ENCODE results near the gene FOSL2.

FOSL2 gene

DNA sequence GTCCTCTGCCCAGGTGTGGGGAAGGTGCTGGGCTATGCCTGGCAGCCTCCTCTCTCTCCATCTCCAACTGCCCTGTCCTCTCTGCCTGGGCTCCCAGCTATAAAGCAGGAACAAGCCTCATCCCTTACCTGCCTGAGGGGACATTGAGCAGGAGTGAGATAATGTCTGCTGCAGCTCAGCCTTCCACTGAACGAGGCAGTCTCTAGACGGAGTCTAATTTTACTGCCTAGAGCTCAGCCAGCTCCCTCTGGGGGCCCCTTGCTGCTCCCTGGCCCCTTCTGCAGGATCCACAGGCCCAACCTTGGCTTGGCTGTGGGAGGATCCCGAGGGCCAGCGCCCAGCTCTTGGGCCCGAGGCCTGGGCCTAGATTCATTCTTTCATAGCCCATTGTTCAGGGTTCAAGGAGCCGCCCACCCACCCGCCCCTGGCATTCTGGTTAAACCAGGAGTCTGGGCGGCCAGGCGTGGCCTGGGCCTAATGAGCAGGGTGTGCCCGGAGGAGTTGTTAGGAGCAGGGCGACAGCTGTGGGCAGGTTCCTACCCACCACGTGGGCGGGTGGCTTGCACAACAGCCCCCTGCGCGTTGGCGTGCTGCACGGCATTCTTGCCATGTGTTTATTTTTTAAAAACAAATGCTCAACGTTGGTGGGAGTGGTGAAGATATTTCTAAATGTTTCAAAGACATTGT is 44.6 kb downstream of the FOSL2 start:
- TF ChIP-seq CTCF (IDR thresholded peaks at IDR 0.05; ENCODE audit: low read depth, low read length, missing control alignments) = no peak

DNA sequence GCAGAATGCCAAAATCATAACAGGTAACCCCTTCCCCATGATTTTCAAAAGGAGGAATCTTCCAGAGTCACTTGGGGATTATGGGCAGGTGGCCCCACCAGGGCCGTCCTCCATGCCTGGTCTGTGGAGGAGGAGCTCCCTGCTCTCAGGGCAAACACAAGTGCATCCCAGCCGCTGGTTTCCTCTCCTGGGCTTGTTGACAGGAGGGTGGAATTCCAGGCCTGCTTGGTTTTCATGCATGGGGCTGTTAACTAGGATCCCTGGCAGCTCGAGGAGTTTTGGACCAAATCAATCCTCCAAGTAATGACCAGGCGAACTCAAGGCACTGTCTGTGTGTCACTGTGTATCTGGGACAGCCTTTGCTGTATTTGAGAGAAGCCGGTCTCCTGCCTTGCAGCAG is 45.3 kb downstream of the FOSL2 start:
- DNase-seq = no peak
- no peak overlapping the region for H3K27ac ChIP-seq
- in situ Hi-C loops (cut with HindIII; ENCODE audit: low pct_ligation_motif_present, low sequenced_read_pairs) = no loop called here
- no peak overlapping the region for H3K4me3 ChIP-seq (ENCODE audit: low read depth, low read length)
- H3K27me3 ChIP-seq (replicated peaks) = no peaks in the 10 kb centered on the region
- no peak for TF ChIP-seq CTCF (IDR thresholded peaks at IDR 0.05; ENCODE audit: low read depth, low read length, missing control alignments)
- H3K36me3 ChIP-seq (replicated peaks) = no peaks in the 10 kb centered on the region

More for the DNA sequence above, 44.6 kb downstream of the FOSL2 start:
- Histone ChIP-seq H3K4me3 (ENCODE audit: low read depth, low read length) (no peak overlapping the region), H3K36me3 (replicated peaks) (no peaks in the 10 kb centered on the region), H3K27me3 (replicated peaks) (no peaks in the 10 kb centered on the region), H3K27ac (no peak overlapping the region)
- no peak for DNase-seq
- in situ Hi-C loops (cut with HindIII; ENCODE audit: low pct_ligation_motif_present, low sequenced_read_pairs) = no loop called here

DNA sequence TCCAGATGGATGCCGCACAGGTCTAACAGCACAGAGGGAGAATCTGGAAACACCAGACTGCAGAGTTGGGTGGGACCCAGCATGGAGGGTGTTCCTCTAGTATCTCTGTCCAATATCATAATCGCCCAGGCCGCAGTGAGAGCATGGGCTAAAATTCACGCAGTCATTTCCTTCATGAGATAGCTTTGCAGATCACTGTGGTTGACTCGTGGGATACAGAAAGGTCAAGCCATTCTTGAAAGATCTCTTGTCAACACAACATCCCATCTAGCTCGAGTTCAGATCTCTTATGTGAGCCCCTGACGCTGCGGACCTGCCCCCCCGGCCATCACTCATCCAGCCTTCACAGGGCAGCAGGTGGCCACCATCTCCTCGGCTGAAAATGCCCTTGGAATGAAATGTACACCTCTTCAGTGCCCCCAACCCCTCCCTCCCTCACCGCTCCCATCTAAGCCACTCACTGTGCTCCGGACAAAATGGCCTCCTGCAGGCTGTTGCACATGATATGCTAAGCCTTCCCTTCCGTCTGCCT is 45.9 kb downstream of the FOSL2 start:
- H3K4me3 ChIP-seq (ENCODE audit: low read depth, low read length) = no peak overlapping the region
- DNase-seq = no peak
- in situ Hi-C loops (cut with HindIII; ENCODE audit: low pct_ligation_motif_present, low sequenced_read_pairs) = no loop called here
- no peak for TF ChIP-seq CTCF (IDR thresholded peaks at IDR 0.05; ENCODE audit: low read depth, low read length, missing control alignments)
- H3K27ac ChIP-seq = no peak overlapping the region
- no peaks in the 10 kb centered on the region for H3K27me3 ChIP-seq (replicated peaks)
- no peaks in the 10 kb centered on the region for H3K36me3 ChIP-seq (replicated peaks)

DNA sequence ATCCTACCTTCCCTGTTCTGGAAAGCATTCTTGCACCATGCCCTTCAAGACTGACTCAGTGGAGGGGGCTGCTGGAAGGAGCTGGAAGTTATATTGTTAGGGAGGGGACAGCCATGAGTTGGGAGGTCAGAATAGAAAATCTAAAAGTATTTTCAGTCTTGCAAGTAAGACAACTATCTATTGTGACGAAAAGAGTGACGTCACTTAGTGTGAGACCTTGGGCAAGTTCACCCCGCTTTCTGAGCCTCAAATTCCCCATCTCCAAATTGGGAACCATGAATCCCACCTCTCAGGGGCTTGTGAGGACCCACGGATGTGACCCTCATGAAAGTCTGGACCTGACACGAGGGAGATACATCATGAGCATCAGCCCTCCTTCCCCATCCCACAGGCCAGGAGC is 46.5 kb downstream of the FOSL2 start:
- no peak for TF ChIP-seq CTCF (IDR thresholded peaks at IDR 0.05; ENCODE audit: low read depth, low read length, missing control alignments)
- Histone ChIP-seq H3K36me3 (replicated peaks) (no peaks in the 10 kb centered on the region), H3K4me3 (ENCODE audit: low read depth, low read length) (no peak overlapping the region), H3K27ac (no peak overlapping the region), H3K27me3 (replicated peaks) (no peaks in the 10 kb centered on the region)
- DNase-seq = no peak
- in situ Hi-C loops (cut with HindIII; ENCODE audit: low pct_ligation_motif_present, low sequenced_read_pairs) = no loop called here

GRCh38 chr2:28439763-28440162 is 47.1 kb downstream of the FOSL2 start:
- Histone ChIP-seq H3K27ac (no peak overlapping the region), H3K4me3 (ENCODE audit: low read depth, low read length) (no peak overlapping the region), H3K27me3 (replicated peaks) (no peaks in the 10 kb centered on the region), H3K36me3 (replicated peaks) (no peaks in the 10 kb centered on the region)
- DNase-seq = no peak
- in situ Hi-C loops (cut with HindIII; ENCODE audit: low pct_ligation_motif_present, low sequenced_read_pairs) = no loop called here
- no peak for TF ChIP-seq CTCF (IDR thresholded peaks at IDR 0.05; ENCODE audit: low read depth, low read length, missing control alignments)

- Histone ChIP-seq H3K27me3 (replicated peaks) (no peaks in the 10 kb centered on the region), H3K27ac (no peak overlapping the region), H3K36me3 (replicated peaks) (no peaks in the 10 kb centered on the region), H3K4me3 (ENCODE audit: low read depth, low read length) (no peak overlapping the region)
- no peak for TF ChIP-seq CTCF (IDR thresholded peaks at IDR 0.05; ENCODE audit: low read depth, low read length, missing control alignments)
- DNase-seq = no peak
- in situ Hi-C loops (cut with HindIII; ENCODE audit: low pct_ligation_motif_present, low sequenced_read_pairs) = no loop called here
Measured at GRCh38 chr2:28442328-28442727, 49.7 kb downstream of the FOSL2 start.

Data from brain microvascular endothelial cell (primary cell).